Measurements from ENCODE around the gene LZIC. TPM values are rescaled to one million over a fixed set of nuclear protein-coding genes. Genes with fewer than 3 reads are reported as not detected.

LZIC gene
- polyA plus RNA-seq, 4 donors = 57.2 to 72.4 (median 67.1) TPM

DNA sequence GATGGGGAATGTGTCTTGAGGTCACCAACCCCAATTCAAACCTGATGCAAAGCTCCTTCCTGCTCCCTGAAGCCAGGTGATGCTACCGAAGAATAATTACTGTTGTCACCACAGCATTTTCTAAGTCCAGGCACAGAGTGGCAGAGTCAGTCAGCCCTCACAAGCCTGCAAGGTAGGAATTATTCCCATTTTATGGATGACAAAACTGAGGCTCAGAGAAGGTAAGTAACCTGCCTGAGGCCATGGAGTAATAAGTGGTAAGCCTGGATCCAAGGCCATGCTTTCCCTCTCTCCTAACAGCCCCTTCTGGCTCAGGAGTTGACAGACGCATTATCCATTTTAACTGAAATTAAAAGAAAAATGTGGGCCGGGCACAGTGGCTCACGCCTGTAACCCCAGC, 56.1 kb downstream of the LZIC start:
- no peak for DNase-seq (ENCODE audit: low read depth in 4 of 4, low spot score in 2 of 4)

DNA sequence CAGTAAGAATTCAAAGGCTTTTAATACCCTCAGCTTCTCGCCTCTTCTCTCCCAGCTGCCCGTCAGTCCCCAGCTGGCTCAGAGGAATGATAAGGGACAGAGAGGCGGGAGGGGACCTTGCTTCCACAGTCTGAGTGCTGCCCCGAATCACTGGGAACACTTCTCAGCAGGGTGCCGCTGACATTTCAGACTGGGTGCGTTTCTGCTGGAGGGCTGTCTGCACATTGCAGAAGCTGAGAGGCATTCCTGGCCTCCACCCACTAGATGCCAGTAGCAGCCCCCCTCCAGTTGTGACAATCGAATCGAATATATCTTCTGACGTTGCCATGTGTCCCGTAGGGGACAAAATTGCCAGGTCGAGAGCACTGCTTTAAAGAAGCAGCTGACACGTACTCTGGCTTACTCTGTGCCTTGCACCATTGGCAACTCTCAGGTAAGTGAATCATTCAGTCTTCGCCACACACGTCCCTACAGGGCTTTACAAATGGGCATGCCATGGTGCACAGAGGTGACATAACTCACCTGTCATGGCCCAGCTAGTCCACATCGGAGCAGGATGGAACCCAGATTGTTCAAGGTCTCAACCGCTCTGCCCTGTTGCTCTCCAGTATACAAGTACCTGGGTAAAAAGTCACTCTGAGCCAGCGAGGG, 57.0 kb downstream of the LZIC start:
- DNase-seq (ENCODE audit: low read depth in 4 of 4, low spot score in 2 of 4) = no peak

DNA sequence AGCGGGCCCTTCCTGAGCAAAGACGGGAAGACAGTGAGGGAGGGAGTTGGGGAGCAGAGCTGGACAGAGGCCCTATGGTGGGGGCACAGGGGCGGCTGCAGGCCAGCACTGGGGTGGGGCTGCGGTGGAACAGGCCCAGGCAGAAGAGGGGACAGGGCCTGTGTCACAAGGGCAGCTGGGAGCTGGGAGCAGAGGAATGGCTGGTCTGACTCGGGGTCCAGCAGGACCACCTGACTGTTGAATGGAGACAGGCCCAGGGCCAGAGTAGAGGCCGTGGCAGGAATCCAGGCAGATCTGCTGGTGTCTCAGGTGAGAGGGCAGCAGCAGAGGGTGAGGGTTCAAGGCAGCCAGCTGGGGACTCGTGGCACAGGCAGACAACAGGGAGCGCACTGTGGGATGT, 58.4 kb downstream of the LZIC start:
- no peak for DNase-seq (ENCODE audit: low read depth in 4 of 4, low spot score in 2 of 4)

DNA sequence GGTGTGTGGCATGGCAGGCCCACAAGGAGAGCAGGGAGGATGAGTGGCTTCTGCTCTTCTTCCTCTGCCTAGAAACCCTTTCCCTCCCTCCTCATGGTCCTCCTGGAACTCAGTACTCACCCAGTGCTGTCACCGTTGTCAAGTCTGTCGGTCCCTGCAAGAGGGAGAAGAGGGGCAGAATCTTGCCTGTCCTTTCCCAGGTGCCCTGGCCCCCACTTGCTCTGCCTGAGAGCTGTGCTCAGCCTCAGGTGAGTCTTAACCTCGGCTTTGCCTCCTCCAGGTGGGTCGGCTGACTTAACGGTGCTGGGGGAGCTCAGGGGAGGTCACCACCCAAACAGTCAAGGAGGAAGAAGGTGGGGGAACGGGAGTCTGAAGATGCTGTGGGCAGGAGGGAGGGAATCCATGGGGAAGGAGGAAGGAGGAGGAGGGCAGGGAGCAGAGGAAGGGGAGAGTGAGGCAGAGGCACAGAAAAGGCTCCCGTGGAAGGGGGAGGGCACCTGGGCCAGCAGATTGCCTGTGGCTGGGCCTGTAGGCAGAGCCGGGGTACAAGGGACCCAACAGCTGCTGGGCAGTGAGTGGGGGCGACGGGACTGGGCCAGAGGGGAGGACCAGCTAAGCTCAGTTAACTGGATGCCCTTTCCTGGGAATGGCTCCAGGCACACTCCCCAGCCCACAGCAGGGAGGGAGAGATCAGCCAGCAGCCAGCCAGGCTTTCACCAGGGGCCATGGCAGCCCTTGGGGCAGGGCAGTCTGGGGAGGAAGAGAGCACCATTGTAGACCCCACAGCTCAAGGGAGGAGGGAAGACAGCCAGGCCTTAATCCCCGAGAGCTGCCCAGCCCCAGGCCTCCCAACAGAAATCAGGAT, 59.4 kb downstream of the LZIC start:
- no peak for DNase-seq (ENCODE audit: low read depth in 4 of 4, low spot score in 2 of 4)

DNA sequence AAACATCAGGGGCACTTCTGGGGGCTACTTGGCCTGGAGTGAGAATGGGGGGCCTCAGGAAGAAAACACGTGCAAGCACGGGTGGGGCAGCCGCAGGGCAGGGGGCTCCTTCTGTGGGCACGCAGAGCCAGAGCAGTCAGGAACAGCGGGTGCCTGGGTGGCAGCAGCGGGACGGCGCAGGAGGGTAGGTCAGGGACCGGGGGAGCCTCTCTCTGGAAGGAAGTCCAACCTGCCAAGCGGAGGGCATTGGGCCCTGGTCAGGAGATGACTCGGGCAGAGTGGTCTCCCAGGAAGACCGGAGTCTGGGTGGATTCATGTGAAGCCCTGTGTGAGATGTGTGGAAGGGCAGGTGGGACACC, 60.3 kb downstream of the LZIC start:
- DNase-seq (ENCODE audit: low read depth in 4 of 4, low spot score in 2 of 4) = no peak

DNA sequence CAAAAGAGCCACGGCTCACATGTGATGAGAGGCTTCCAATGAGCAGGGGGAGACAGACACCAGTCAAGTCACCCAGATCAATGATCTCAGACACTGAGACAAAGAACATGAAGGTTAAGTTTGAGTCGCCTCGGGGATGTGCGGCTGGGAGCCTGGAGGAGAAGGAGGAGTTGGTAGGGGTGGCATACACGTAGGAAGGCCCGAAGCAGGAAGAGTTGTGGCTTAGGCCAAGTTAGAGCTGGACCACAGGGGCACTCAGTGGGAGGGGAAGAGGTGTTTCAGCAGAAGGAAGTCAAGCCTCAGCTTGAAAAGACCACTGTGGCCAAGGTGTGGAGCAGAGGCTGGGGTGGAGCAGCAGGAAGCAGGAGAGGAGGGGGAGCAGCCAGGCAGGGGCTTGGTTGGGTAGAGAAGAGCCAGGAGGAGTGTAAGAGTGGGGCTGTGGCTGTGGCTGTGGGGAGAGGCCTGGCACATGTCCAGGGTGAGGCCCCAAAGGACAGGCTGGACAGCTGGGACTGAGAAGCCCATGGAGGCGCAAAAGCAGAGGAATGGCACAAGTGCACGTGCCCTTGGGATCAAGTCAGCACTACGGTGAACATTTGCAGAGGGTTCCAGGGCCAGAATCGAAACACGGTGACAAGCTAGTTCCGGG, 60.8 kb downstream of the LZIC start:
- DNase-seq (ENCODE audit: low read depth in 4 of 4, low spot score in 2 of 4) = no peak

DNA sequence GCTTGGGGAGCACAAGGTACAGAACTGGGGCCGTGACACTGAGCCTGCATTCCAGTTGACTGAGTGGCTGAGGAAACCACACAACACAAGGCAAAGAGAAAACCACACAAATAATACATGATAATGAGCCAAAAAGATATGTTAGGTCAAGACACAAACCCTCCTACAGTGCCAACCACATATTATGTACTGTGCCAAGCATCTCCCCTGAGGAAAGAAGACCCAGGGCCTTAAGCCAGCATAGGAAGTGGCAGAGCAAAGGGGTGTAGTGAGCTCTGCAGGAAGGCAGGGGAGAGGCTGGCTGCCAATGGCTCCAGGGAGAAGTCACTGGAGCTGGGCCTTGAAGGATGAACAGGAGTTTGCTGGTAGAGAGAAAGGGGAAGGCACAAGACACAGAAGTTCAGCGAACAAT, 61.3 kb downstream of the LZIC start:
- no peak for DNase-seq (ENCODE audit: low read depth in 4 of 4, low spot score in 2 of 4)

Other genes with a start within 250 kb of the LZIC start
- 100 to 1,000 TPM; 134 to 167 (median 156) TPM for gene CLSTN1, start 119.4 kb downstream of the LZIC start, polyA plus RNA-seq (ENCODE audit: insufficient read length in 4 of 4)
- gene CTNNBIP1, start 33.1 kb downstream of the LZIC start, polyA plus RNA-seq (ENCODE audit: insufficient read length in 4 of 4) = 10 to 100 TPM; 31.3 to 50.1 (median 32.3) TPM
- gene NMNAT1, start 84 bp upstream of the LZIC start, polyA plus RNA-seq (ENCODE audit: insufficient read length in 4 of 4) = 10 to 100 TPM; 18.7 to 26.7 (median 21.2) TPM
- 10 to 100 TPM; 19.2 to 38.9 (median 26.8) TPM for gene RBP7, start 53.8 kb upstream of the LZIC start, polyA plus RNA-seq (ENCODE audit: insufficient read length in 4 of 4)
- gene UBE4B, start 89.6 kb upstream of the LZIC start, polyA plus RNA-seq (ENCODE audit: insufficient read length in 4 of 4) = 10 to 100 TPM; 47.9 to 60.4 (median 53.0) TPM